Lung (tissue), 12 donors: ENCODE measurements around the gene LRRC61. TPM values are rescaled to one million over a fixed set of nuclear protein-coding genes. Genes with fewer than 3 reads are reported as not detected.
"Not testable (repeated sequence)": the region's sequence is repeated elsewhere in the genome, so short reads cannot be mapped to it uniquely, and the experiment has no call there.

ENCODE experiments used
- ATAC-seq: fragments of 200-7000 bp; cut with Tn5 transposase; one replicate; pipeline ENCODE4 v1.9.1; 2020; ENCODE audit warnings: moderate number of reproducible peaks; ENCODE audit not compliant: insufficient read depth, low FRiP score
- DNase-seq, 3 donors: peaks; one replicate each; pipeline ENCODE4 v3.0.0-alpha.2; 2013 to 2017
- H3K27ac ChIP-seq, 2 donors: one replicate each; pipeline ENCODE4 v1.5.1; 2013; ENCODE audit warnings: mild to moderate bottlenecking in 2 of 2, moderate library complexity in 2 of 2, control low read depth in 1 of 2, inconsistent platforms in 1 of 2, low read depth in 1 of 2, low read length in 1 of 2
- H3K27me3 ChIP-seq, 3 donors: one replicate each; pipeline ENCODE4 v1.5.1; 2013; ENCODE audit warnings: low read length in 2 of 3; ENCODE audit not compliant: control insufficient read depth in 3 of 3, insufficient read depth in 3 of 3
- H3K36me3 ChIP-seq, 4 donors: one replicate each; pipeline ENCODE4 v1.5.1; 2013; ENCODE audit warnings: low read length in 4 of 4, mild to moderate bottlenecking in 1 of 4, moderate library complexity in 1 of 4; ENCODE audit not compliant: control insufficient read depth in 4 of 4, insufficient read depth in 4 of 4
- H3K4me1 ChIP-seq, 5 donors: one replicate each; pipeline ENCODE4 v1.5.1; 2013; ENCODE audit warnings: low read length in 5 of 5, mild to moderate bottlenecking in 2 of 5, moderate library complexity in 1 of 5; ENCODE audit not compliant: control insufficient read depth in 5 of 5, insufficient read depth in 5 of 5
- H3K4me3 ChIP-seq: one replicate; pipeline ENCODE4 v1.5.1; 2013; ENCODE audit warnings: mild to moderate bottlenecking, control low read depth, moderate library complexity
- H3K9ac ChIP-seq, 2 donors: one replicate each; pipeline ENCODE4 v1.5.1; 2013; ENCODE audit warnings: low read length in 2 of 2, control low read depth in 1 of 2; ENCODE audit not compliant: insufficient read depth in 1 of 2
- H3K9me3 ChIP-seq, 4 donors: one replicate each; pipeline ENCODE4 v1.5.1; 2013; ENCODE audit warnings: low read length in 3 of 4, mild to moderate bottlenecking in 1 of 4, moderate library complexity in 1 of 4; ENCODE audit not compliant: control insufficient read depth in 4 of 4, insufficient read depth in 3 of 4
- WGBS, 2 donors: extraction: QIAGEN DNeasy Blood & Tissue Kit; methylation state at CpG; one replicate each; pipeline ENCODE4 v1.1.7; 2013; 5-methylcytosine and 5-hydroxymethylcytosine counted together
- polyA plus RNA-seq, 2 donors: library from polyadenylated mRNA; stranded (reverse); fragments of 200-250 nt; gene quantifications; one replicate each; pipeline ENCODE4 v1.2.1, GENCODE V29; 2013
- total RNA-seq, 2 donors: library from RNA; depleted of rRNA in 1 of 2; stranded (reverse); fragments of >200 nt in 1 of 2; gene quantifications; one replicate each; pipeline ENCODE4 v1.2.1, GENCODE V29; 2014 to 2021
- TF ChIP-seq, protein P1 (sequence below): IDR thresholded peaks from 2 replicates; pipeline ENCODE4 v1.5.1; 2012; ENCODE audit warnings: mild to moderate bottlenecking; ENCODE audit errors: control extremely low read depth, extremely low read depth
- donor health status: control.
- donor health status: control.
- donor health status: Bipolar disorder and iron deficiency.
- donor health status: healthy.
- donor health status: DM: yes; HTN: yes; CAD: no.

LRRC61 gene
- total and polyA plus RNA-seq, 4 donors: 7.1 to 18.8 (median 13.0) TPM

DNA sequence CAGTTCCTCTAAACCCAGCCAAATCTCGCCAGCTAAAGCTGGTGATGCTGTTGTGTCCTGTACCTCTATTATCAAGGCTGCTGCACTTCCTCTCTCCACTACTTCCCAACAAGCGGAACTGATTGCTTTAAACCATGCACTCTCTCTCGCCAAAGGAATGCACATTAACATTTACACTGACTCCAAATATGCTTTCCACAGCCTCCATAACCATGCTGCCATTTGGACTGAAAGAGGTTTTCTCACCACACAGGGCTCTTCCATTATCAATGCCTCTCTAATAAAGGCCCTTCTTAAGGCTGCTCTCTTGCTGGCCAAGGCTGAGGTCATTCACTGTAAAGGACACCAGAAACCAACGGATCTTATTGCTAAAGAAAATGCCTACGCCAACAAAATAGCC is 11.4 kb upstream of the LRRC61 start:
- Histone ChIP-seq H3K27ac (no peak overlapping the region), H3K9me3 (no peaks in the 10 kb centered on the region), H3K4me3 (no peak overlapping the region), H3K9ac (no peak overlapping the region), H3K36me3 (no peaks in the 10 kb centered on the region), H3K4me1 (peaks cover 0 to 3% (median 0%) of the 10 kb centered on the region in 5 donors), H3K27me3 (no peaks in the 10 kb centered on the region)
- DNase-seq (peak in 1 of 3 donors; percentile 24), ATAC-seq (no peak)
- 80 to 81% methylated on average over 5 of the region's 5 CpGs for WGBS, 2 donors
- TF ChIP-seq, protein P1, sequence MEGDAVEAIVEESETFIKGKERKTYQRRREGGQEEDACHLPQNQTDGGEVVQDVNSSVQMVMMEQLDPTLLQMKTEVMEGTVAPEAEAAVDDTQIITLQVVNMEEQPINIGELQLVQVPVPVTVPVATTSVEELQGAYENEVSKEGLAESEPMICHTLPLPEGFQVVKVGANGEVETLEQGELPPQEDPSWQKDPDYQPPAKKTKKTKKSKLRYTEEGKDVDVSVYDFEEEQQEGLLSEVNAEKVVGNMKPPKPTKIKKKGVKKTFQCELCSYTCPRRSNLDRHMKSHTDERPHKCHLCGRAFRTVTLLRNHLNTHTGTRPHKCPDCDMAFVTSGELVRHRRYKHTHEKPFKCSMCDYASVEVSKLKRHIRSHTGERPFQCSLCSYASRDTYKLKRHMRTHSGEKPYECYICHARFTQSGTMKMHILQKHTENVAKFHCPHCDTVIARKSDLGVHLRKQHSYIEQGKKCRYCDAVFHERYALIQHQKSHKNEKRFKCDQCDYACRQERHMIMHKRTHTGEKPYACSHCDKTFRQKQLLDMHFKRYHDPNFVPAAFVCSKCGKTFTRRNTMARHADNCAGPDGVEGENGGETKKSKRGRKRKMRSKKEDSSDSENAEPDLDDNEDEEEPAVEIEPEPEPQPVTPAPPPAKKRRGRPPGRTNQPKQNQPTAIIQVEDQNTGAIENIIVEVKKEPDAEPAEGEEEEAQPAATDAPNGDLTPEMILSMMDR: no peak

DNA sequence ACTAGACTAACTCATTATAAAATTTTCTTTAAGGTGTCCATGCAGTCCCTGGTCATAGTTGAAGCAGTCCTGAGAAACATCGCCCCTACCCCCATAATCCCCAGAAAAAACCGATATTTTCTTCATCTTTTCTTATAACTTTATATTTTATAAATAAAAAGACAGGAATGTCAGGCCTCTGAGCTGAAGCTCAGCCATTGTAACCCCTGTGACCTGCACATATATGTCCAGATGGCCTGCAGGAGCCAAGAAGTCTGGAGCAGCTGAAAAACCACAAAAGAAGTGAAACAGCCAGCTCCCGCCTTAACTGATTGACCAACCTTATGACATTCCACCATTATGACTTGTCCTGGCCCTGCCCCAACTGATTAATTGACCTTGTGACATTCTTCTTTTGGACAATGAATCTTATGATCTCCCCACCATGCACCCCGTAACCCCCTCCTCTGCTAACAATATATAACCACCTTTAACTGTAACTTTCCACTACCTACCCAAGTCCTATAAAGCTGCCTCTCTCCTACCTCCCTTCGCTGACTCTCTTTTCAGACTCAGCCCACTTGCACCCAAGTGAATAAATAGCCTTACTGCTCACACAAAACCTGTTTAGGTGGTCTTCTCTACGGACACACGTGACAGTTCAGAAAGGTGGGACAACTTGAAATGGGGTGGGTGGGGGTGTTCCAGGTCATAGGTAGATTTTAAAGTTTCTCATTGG is 10.3 kb upstream of the LRRC61 start:
- not testable (repeated sequence) for ATAC-seq

DNA sequence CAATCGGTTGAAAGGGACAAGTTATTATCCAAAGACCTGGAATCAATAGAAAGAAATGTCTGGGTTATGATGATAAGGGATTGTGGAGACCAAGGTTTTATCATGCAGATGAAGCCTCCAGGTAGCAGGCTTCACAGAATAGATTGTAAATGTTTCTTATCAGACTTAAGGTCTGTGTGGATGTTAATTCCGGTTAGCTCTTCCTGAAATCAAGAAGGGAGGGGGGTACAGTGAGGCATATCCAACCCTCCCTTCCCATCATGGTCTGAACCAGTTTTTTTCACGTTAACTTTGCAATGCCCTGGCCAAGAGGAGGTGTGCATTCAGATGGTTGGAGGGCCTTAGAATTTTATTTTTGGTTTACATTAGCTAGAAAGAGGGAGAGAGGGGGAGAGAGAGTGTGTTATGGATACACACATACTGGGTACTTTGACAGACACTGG is 9.8 kb upstream of the LRRC61 start:
- H3K4me3 ChIP-seq: no peak overlapping the region
- H3K9me3 ChIP-seq: no peaks in the 10 kb centered on the region
- H3K27me3 ChIP-seq: no peaks in the 10 kb centered on the region
- H3K36me3 ChIP-seq: no peaks in the 10 kb centered on the region
- peaks cover 0 to 3% (median 0%) of the 10 kb centered on the region in 5 donors for H3K4me1 ChIP-seq
- 78% methylated on average over 3 of the region's 3 CpGs for WGBS, 2 donors
- H3K9ac ChIP-seq: no peak overlapping the region
- DNase-seq: no peak
- ATAC-seq: no peak
- no peak overlapping the region for H3K27ac ChIP-seq
- TF ChIP-seq, protein P1: no peak

More for the DNA sequence above, 10.3 kb upstream of the LRRC61 start:
- not testable (repeated sequence) for DNase-seq, H3K4me3 ChIP-seq, H3K27me3 ChIP-seq, H3K9ac ChIP-seq, H3K9me3 ChIP-seq, H3K4me1 ChIP-seq, H3K27ac ChIP-seq, H3K36me3 ChIP-seq
- 85 to 86% methylated on average over 7 of the region's 7 CpGs for WGBS, 2 donors

DNA sequence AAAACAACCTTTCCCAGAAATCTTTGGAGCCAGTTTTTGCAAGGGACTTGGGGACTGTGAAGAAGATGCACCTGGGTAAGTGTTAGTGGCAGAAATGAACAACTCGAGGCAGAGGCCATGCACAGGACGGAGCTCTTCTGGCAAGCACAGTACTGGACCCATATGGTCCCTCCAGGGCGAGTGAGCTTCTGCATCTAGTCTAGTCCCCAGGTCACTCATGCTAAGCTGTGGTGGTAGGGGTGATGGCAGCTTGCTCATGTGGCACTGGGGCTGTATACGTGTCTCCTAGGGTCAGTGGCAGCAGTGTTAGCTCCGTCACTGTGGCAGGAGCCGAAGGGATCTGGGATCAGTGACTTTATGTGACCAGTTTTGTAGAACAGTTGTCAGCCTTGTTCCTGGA is 9.3 kb upstream of the LRRC61 start:
- no peaks in the 10 kb centered on the region for H3K36me3 ChIP-seq

More for the DNA sequence above, 9.3 kb upstream of the LRRC61 start:
- DNase-seq (no peak), ATAC-seq (no peak)
- no peak overlapping the region for H3K9ac ChIP-seq
- no peak overlapping the region for H3K27ac ChIP-seq
- WGBS, 2 donors: 95 to 96% methylated on average over 6 of the region's 6 CpGs
- H3K9me3 ChIP-seq: no peaks in the 10 kb centered on the region
- no peaks in the 10 kb centered on the region for H3K27me3 ChIP-seq
- peaks cover 0 to 3% (median 0%) of the 10 kb centered on the region in 5 donors for H3K4me1 ChIP-seq
- H3K4me3 ChIP-seq: no peak overlapping the region
- TF ChIP-seq, protein P1: no peak
